GM23338 (cell line): ENCODE results near the gene ULK4. TPM values are rescaled to one million over a fixed set of nuclear protein-coding genes. Genes with fewer than 3 reads are reported as not detected.

Source experiments
- ATAC-seq: fragments of 200-7000 bp; cut with Tn5 transposase; 3 replicates; pipeline ENCODE4 v1.9.1; 2020
- DNase-seq: peaks from one replicate; pipeline ENCODE4 v3.0.0-alpha.2; 2015; ENCODE audit warnings: low spot score
- H2AFZ ChIP-seq: fragments of 200-600 bp; sonication (generic); 2 replicates; pipeline ENCODE4 v1.8.0; 2016; ENCODE audit warnings: antibody characterized with exemption, mild to moderate bottlenecking, moderate library complexity
- H3F3A ChIP-seq: fragments of 200-600 bp; sonication (generic); replicated peaks from 2 replicates; pipeline ENCODE4 v1.8.0; 2017; ENCODE audit warnings: antibody characterized with exemption, mixed run types, low read depth
- H3K27ac ChIP-seq: fragments of 200-600 bp; sonication (generic); 2 replicates; pipeline ENCODE4 v1.6.1; 2016; ENCODE audit warnings: low read depth
- H3K27me3 ChIP-seq: fragments of 200-600 bp; sonication (generic); 2 replicates; pipeline ENCODE4 v1.8.0; 2016; ENCODE audit warnings: mild to moderate bottlenecking, mixed run types, moderate library complexity; ENCODE audit not compliant: insufficient read depth
- H3K36me3 ChIP-seq: fragments of 200-600 bp; sonication (generic); 2 replicates; pipeline ENCODE4 v1.8.0; 2016; ENCODE audit warnings: mild to moderate bottlenecking; ENCODE audit not compliant: insufficient read depth
- H3K4me1 ChIP-seq: fragments of 200-600 bp; sonication (generic); 2 replicates; pipeline ENCODE4 v1.8.0; 2016; ENCODE audit warnings: mild to moderate bottlenecking, moderate library complexity; ENCODE audit not compliant: insufficient read depth
- H3K4me2 ChIP-seq: fragments of 200-600 bp; sonication (generic); 2 replicates; pipeline ENCODE4 v1.7.1; 2017; ENCODE audit warnings: mixed run types
- H3K4me3 ChIP-seq: fragments of 200-600 bp; sonication (generic); 2 replicates; pipeline ENCODE4 v1.6.1; 2016; ENCODE audit warnings: mixed run types
- H3K79me2 ChIP-seq: fragments of 200-600 bp; sonication (generic); replicated peaks from 2 replicates; pipeline ENCODE4 v1.8.0; 2017; ENCODE audit warnings: mild to moderate bottlenecking; ENCODE audit not compliant: insufficient read depth
- H3K9me2 ChIP-seq: fragments of 200-600 bp; sonication (generic); 2 replicates; pipeline ENCODE4 v1.8.0; 2017; ENCODE audit not compliant: insufficient read depth
- H4K20me1 ChIP-seq: fragments of 200-600 bp; sonication (generic); replicated peaks from 2 replicates; pipeline ENCODE4 v1.8.0; 2017; ENCODE audit warnings: mild to moderate bottlenecking; ENCODE audit not compliant: insufficient read depth
- H3K27ac Mint-ChIP-seq: 2 replicates; pipeline ENCODE4 v1.8.0; 2020; ENCODE audit warnings: inconsistent platforms, mild to moderate bottlenecking, moderate library complexity, mixed read lengths
- H3K27me3 Mint-ChIP-seq: 3 replicates; pipeline ENCODE4 v1.8.0; 2022; ENCODE audit warnings: low read depth, mild to moderate bottlenecking, moderate library complexity, mixed read lengths, inconsistent platforms; ENCODE audit not compliant: insufficient read depth, poor library complexity
- H3K36me3 Mint-ChIP-seq: 3 replicates; pipeline ENCODE4 v1.8.0; 2021; ENCODE audit warnings: low read depth, mild to moderate bottlenecking, inconsistent platforms, moderate library complexity, mixed read lengths
- H3K4me1 Mint-ChIP-seq: 3 replicates; pipeline ENCODE4 v1.8.0; 2020; ENCODE audit warnings: mild to moderate bottlenecking, inconsistent platforms, mixed read lengths
- H3K4me3 Mint-ChIP-seq: 3 replicates; pipeline ENCODE4 v1.8.0; 2021; ENCODE audit warnings: moderate library complexity, mild to moderate bottlenecking, inconsistent platforms, mixed read lengths
- H3K9me3 Mint-ChIP-seq: 3 replicates; pipeline ENCODE4 v1.8.0; 2020; ENCODE audit warnings: moderate library complexity, mild to moderate bottlenecking, inconsistent platforms, mixed read lengths
- CREB1 ChIP-seq: fragments of 250-450 bp; sonication (Bioruptor Pico); IDR thresholded peaks from 2 replicates; pipeline ENCODE4 v1.5.0; 2020; ENCODE audit warnings: low read depth, mild to moderate bottlenecking, moderate library complexity
- CTCF ChIP-seq, 2 experiments: fragments of 200-600 bp in 1 of 2; sonication (generic) in 1 of 2; conservative IDR thresholded peaks; 2 replicates each; pipeline versions ENCODE4 v1.5.1 to v1.6.1; 2016 to 2017; ENCODE audit warnings: antibody characterized with exemption in 2 of 2, low read depth in 2 of 2, mild to moderate bottlenecking in 2 of 2, moderate library complexity in 1 of 2
- ETS1 ChIP-seq: IDR thresholded peaks from 2 replicates; pipeline ENCODE4 v1.6.1; 2016; ENCODE audit warnings: antibody characterized with exemption
- EZH2 ChIP-seq: fragments of 200-600 bp; sonication (generic); IDR thresholded peaks from one replicate; pipeline ENCODE4 v1.8.0; 2017; ENCODE audit warnings: antibody characterized with exemption, mild to moderate bottlenecking, low read depth; ENCODE audit not compliant: unreplicated experiment
- JUNB ChIP-seq: IDR thresholded peaks from one replicate; pipeline ENCODE4 v1.6.1; 2016; ENCODE audit warnings: antibody characterized with exemption; ENCODE audit not compliant: unreplicated experiment
- NANOG ChIP-seq: IDR thresholded peaks from 2 replicates; pipeline ENCODE4 v1.6.1; 2016; ENCODE audit warnings: antibody characterized with exemption, borderline replicate concordance
- POLR2AphosphoS5 ChIP-seq: IDR thresholded peaks from 2 replicates; pipeline ENCODE4 v1.6.1; 2016; ENCODE audit warnings: antibody characterized with exemption, low read depth
- ZNF114 ChIP-seq: fragments of 250-450 bp; sonication (Bioruptor Pico); IDR thresholded peaks from 2 replicates; pipeline ENCODE4 v1.5.0; 2020; ENCODE audit warnings: mild to moderate bottlenecking, moderate library complexity
- ZNF331 ChIP-seq: fragments of 250-450 bp; sonication (Bioruptor Pico); IDR thresholded peaks from 2 replicates; pipeline ENCODE4 v1.5.0; 2020; ENCODE audit warnings: low read depth, mild to moderate bottlenecking, moderate library complexity
- polyA plus RNA-seq: library from polyadenylated mRNA; unstranded; fragments of >200 nt; fragmentation: Nextera tagmentation; extraction: Ambion mirVana; gene quantifications from 2 replicates; pipeline ENCODE4 v1.2.1, GENCODE V29; 2016
- total RNA-seq: library from RNA; depleted of rRNA; stranded (reverse); fragments of >200 nt; shearing (Covaris generic); gene quantifications from 2 replicates; pipeline ENCODE4 v1.2.3, GENCODE V29; 2014

Gene ULK4
- total and polyA plus RNA-seq, 2 experiments from 2014 or later: 20.8 to 41.4 TPM

- H3K4me2 ChIP-seq: no peak overlapping the region
- no peaks in the 10 kb centered on the region for H3K79me2 ChIP-seq
- no peak overlapping the region for H3K4me3 ChIP-seq
These were observed 45.9 kb upstream of the ULK4 start for GRCh38 chr3:42007785-42008184.

GRCh38 chr3:42005401-42005800 is 43.5 kb upstream of the ULK4 start:
- no peaks in the 10 kb centered on the region; the same call in 2 of the 3 replicates for H3K4me1 Mint-ChIP-seq
- DNase-seq (no peak), ATAC-seq (no peak)
- H3K27me3 ChIP-seq: no peaks in the 10 kb centered on the region
- no peaks in the 10 kb centered on the region for H3K79me2 ChIP-seq
- H3K4me3 ChIP-seq: no peak overlapping the region
- no peak overlapping the region for H3K27ac ChIP-seq
- peaks cover 4% of the 10 kb centered on the region for H3K27me3 Mint-ChIP-seq
- no peak overlapping the region for H3K4me2 ChIP-seq
- no peak overlapping the region for H2AFZ ChIP-seq
- peaks cover 8% of the 10 kb centered on the region; the same call in 2 of the 3 replicates for H3K36me3 Mint-ChIP-seq
- TF ChIP-seq NANOG (no peak), ZNF331 (CRISPR knock-in tag) (no peak), JUNB (no peak), ETS1 (no peak), CTCF (conservative IDR thresholded peaks at IDR 0.05; ENCODE audit: low read depth in 2 of 2) (no peak), ZNF114 (CRISPR knock-in tag) (no peak), POLR2AphosphoS5 (no peak), EZH2 (no peak)
- no peaks in the 10 kb centered on the region for H3F3A ChIP-seq
- no peaks in the 10 kb centered on the region for H3K4me1 ChIP-seq
- H3K36me3 ChIP-seq: no peaks in the 10 kb centered on the region; the same call in 1 of the 2 replicates
- H3K27ac Mint-ChIP-seq: no peak overlapping the region
- no peak overlapping the region for H3K4me3 Mint-ChIP-seq
- H4K20me1 ChIP-seq: no peaks in the 10 kb centered on the region
- H3K9me3 Mint-ChIP-seq: peaks cover 11% of the 10 kb centered on the region
- no peaks in the 10 kb centered on the region for H3K9me2 ChIP-seq

More at GRCh38 chr3:42007785-42008184, 45.9 kb upstream of the ULK4 start:
- no peaks in the 10 kb centered on the region for H3K36me3 ChIP-seq
- H3K27me3 ChIP-seq: peaks cover 9% of the 10 kb centered on the region
- TF ChIP-seq ZNF331 (CRISPR knock-in tag): no peak
- TF ChIP-seq EZH2: no peak
- TF ChIP-seq JUNB: no peak
- no peak for TF ChIP-seq CREB1
- no peak for TF ChIP-seq CTCF (conservative IDR thresholded peaks at IDR 0.05; ENCODE audit: low read depth in 2 of 2)
- no peak for TF ChIP-seq ZNF114 (CRISPR knock-in tag)
- DNase-seq (no peak), ATAC-seq (no peak)
- Mint-ChIP-seq H3K36me3 (peaks cover 1% of the 10 kb centered on the region; the same call in 1 of the 3 replicates), H3K27ac (no peak overlapping the region), H3K9me3 (peaks cover 1% of the 10 kb centered on the region), H3K4me1 (peaks cover 4% of the 10 kb centered on the region), H3K4me3 (no peak overlapping the region), H3K27me3 (peaks cover 3% of the 10 kb centered on the region)
- no peaks in the 10 kb centered on the region for H4K20me1 ChIP-seq
- H3K9me2 ChIP-seq: no peaks in the 10 kb centered on the region
- H3F3A ChIP-seq: no peaks in the 10 kb centered on the region; the same call in 1 of the 2 replicates
- peaks cover 5% of the 10 kb centered on the region for H3K4me1 ChIP-seq
- H3K27ac ChIP-seq: no peak overlapping the region
- no peak overlapping the region for H2AFZ ChIP-seq
